Measurements from ENCODE around the gene FAM168B.

GRCh38 chr2:130998561-130998960, 94.7 kb downstream of the FAM168B start:
- TF ChIP-seq CTCF (optimal IDR thresholded peaks at IDR 0.05 in 1 of 3, IDR thresholded peaks at IDR 0.05 in 1 of 3, conservative IDR thresholded peaks at IDR 0.05 in 1 of 3; ENCODE audit: extremely low read depth in 1 of 3, insufficient read depth in 2 of 3, low read length in 3 of 3), result no peak
- no peak for TF ChIP-seq EZH2 (IDR thresholded peaks at IDR 0.05; ENCODE audit: low read length)

All from keratinocyte (primary cell).